DMS153 treated with DMSO at 0.1 percent for 48 hours (cell line): Measurements from ENCODE around the gene GLI3.

Experiments
- DNase-seq: peaks from one replicate; lab custom pipeline; 2025; ENCODE audit not compliant: unreplicated experiment; lab: John Stamatoyannopoulos, UW

GLI3 gene

GRCh38 chr7:42010751-42011150 lies 226.3 kb downstream of the GLI3 start:
- DNase-seq, result no peak

GRCh38 chr7:42006801-42007513 lies 230.1 kb downstream of the GLI3 start:
- no peak for DNase-seq

- no peak for DNase-seq
These were observed 234.4 kb downstream of the GLI3 start for GRCh38 chr7:42002654-42003053.

- DNase-seq, result no peak
These were observed 237.2 kb downstream of the GLI3 start for GRCh38 chr7:41999736-42000283.

GRCh38 chr7:41998041-41998440 lies 239.0 kb downstream of the GLI3 start:
- DNase-seq, result no peak

GRCh38 chr7:41997151-41997550 lies 239.9 kb downstream of the GLI3 start:
- no peak for DNase-seq

GRCh38 chr7:41996381-41997035 lies 240.5 kb downstream of the GLI3 start:
- no peak for DNase-seq

GRCh38 chr7:41995632-41996271 lies 241.3 kb downstream of the GLI3 start:
- no peak for DNase-seq

- DNase-seq, result no peak
These were observed 242.3 kb downstream of the GLI3 start for GRCh38 chr7:41994746-41995110.

- no peak for DNase-seq
These were observed 242.8 kb downstream of the GLI3 start for GRCh38 chr7:41994036-41994745.

- DNase-seq, result no peak
These were observed 243.8 kb downstream of the GLI3 start for GRCh38 chr7:41992881-41993867.

GRCh38 chr7:41984888-41985287 lies 252.1 kb downstream of the GLI3 start:
- no peak for DNase-seq

GRCh38 chr7:41981046-41982040 lies 255.7 kb downstream of the GLI3 start:
- no peak for DNase-seq

- DNase-seq, result no peak
These were observed 257.1 kb downstream of the GLI3 start for GRCh38 chr7:41979834-41980307.

- no peak for DNase-seq
These were observed 258.2 kb downstream of the GLI3 start for GRCh38 chr7:41978858-41979257.

- DNase-seq, result no peak
These were observed 259.3 kb downstream of the GLI3 start for GRCh38 chr7:41977661-41978060.

- DNase-seq, result peak; percentile 13
These were observed 259.8 kb downstream of the GLI3 start for GRCh38 chr7:41977151-41977651.

- no peak for DNase-seq
These were observed 260.6 kb downstream of the GLI3 start for GRCh38 chr7:41976411-41976810.

- DNase-seq, result no peak
These were observed 261.2 kb downstream of the GLI3 start for GRCh38 chr7:41975849-41976248.
